Measurements from ENCODE around the gene ZBTB43. TPM values are rescaled to one million over a fixed set of nuclear protein-coding genes. Genes with fewer than 3 reads are reported as not detected.

Gene ZBTB43
- total and polyA plus RNA-seq, 12 donors, result 7.6 to 58.4 (median 43.5) TPM

GRCh38 chr9:126860077-126860756, 55.4 kb downstream of the ZBTB43 start, which contains the start of gene ZBTB34:
TSS of gene ZBTB34 (plus strand) at chr9:126860639. CDS start at chr9:126879400, 18,761 bp downstream.
- peak; percentile 100 for TF ChIP-seq CTCF (IDR thresholded peaks at IDR 0.05)
- peak within 1 kb of the TSS; percentile 91 to 99 (median 94) for H3K27ac ChIP-seq
- no peaks in the 10 kb centered on the region for H3K27me3 ChIP-seq
- peaks cover 4 to 39% (median 33%) of the 10 kb centered on the region in 9 donors for H3K4me1 ChIP-seq
- intact Hi-C loops (cut with DNase I), result no loop called here
- ATAC-seq, result peak; percentile 74 to 91 (median 82)
- H3K4me3 ChIP-seq, result peak within 1 kb of the TSS; percentile 80 to 97 (median 95)
- no peaks in the 10 kb centered on the region for H3K9me3 ChIP-seq
- DNase-seq, result peak; percentile 49 to 73
- H3K36me3 ChIP-seq, result peaks cover 0 to 18% (median 0%) of the 10 kb centered on the region in 9 donors
- 0 to 1% methylated on average over 42 to 67 of the region's 67 CpGs for whole genome bisulfite sequencing, 2 donors

- intact Hi-C loops (cut with DNase I), result no loop called here
- peak overlapping the region; percentile 80 to 97 (median 94) for H3K4me3 ChIP-seq
- peak; percentile 17 to 34 for DNase-seq
- no peaks in the 10 kb centered on the region for H3K9me3 ChIP-seq
- peaks cover 0 to 25% (median 2%) of the 10 kb centered on the region in 9 donors for H3K36me3 ChIP-seq
- H3K4me1 ChIP-seq, result peaks cover 4 to 39% (median 33%) of the 10 kb centered on the region in 9 donors
- H3K27me3 ChIP-seq, result no peaks in the 10 kb centered on the region
- peak; percentile 32 to 60 (median 44) for ATAC-seq
- no peak for TF ChIP-seq CTCF (IDR thresholded peaks at IDR 0.05)
- H3K27ac ChIP-seq, result peak overlapping the region; percentile 80 to 99 (median 92)
- 0% methylated on average over 45 to 71 of the region's 71 CpGs for WGBS, 2 donors
Measured at GRCh38 chr9:126860757-126861466, 56.1 kb downstream of the ZBTB43 start.

DNA sequence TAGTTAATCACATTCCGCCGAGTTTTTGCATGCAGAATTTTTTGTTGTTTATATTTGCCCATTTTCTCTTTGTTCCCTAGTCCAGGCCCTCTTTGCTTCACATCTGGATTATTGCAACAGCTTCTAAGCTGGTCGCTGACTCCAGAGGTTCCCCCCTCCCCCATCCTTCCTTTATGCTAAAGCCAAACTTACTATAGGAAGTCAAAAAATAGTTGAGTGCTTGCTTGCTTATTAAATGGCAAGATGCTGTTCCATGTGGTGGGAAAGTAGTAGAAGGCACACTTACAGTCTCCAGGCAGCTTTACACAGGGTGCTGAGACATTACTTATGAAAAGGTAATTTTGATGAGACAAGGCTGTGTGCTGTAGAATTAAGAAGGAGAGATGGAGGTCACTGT, 56.9 kb downstream of the ZBTB43 start:
- WGBS, 2 donors, result 18 to 22% methylated on average over 3 of the region's 3 CpGs
- Histone ChIP-seq H3K9me3 (no peaks in the 10 kb centered on the region), H3K27me3 (no peaks in the 10 kb centered on the region), H3K4me3 (peak overlapping the region; percentile 80 to 97 (median 94)), H3K36me3 (peaks cover 0 to 30% (median 5%) of the 10 kb centered on the region in 9 donors), H3K4me1 (peaks cover 4 to 39% (median 33%) of the 10 kb centered on the region in 9 donors), H3K27ac (peak overlapping the region in 8 of 10 donors; percentile 27 to 99 (median 92))
- intact Hi-C loops (cut with DNase I), result no loop called here
- no peak for DNase-seq
- TF ChIP-seq CTCF (IDR thresholded peaks at IDR 0.05), result no peak
- peak in 1 of 8 donors; percentile 3 for ATAC-seq

DNA sequence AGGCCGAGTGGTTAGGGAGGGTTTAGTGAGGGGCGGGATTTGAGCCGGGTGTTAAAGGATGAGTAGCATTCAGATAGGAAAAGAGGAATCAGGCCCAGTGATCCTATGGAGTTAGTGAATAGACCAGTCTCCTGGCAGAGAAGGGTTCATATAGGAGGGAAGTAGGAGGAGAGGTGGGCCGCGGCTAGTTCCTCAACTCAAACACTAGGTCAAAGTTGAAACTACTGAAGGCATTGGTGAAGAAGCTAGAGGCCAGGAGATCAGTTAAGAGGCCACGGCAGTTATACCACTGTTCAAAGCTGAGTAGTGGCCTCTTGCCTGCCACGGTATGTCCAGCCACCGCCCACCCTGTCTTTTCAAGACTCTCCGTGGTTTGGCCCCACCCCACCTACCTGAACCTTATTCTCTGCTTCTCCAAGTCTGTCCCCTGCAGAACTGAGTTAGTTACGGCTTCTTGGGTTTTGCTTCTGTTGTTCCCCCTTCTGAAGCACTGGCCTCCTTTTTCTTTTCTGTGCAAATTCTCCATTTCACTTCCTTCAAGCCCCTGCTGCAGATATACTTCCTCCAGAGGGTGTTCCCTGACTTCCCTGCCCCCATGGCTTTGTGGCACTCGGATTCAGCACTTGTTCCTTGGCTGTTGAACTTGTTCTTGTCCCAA, 57.4 kb downstream of the ZBTB43 start:
- H3K4me1 ChIP-seq, result peaks cover 4 to 39% (median 33%) of the 10 kb centered on the region in 9 donors

More for the DNA sequence above, 57.4 kb downstream of the ZBTB43 start:
- ATAC-seq, result peak in 3 of 8 donors; percentile 3 to 34 (median 23)
- intact Hi-C loops (cut with DNase I), result no loop called here
- Histone ChIP-seq H3K4me3 (peak overlapping the region in 8 of 10 donors; percentile 87 to 97 (median 94)), H3K27ac (peak overlapping the region in 7 of 10 donors; percentile 18 to 94 (median 43)), H3K27me3 (no peaks in the 10 kb centered on the region), H3K9me3 (no peaks in the 10 kb centered on the region), H3K36me3 (peaks cover 0 to 35% (median 5%) of the 10 kb centered on the region in 9 donors)
- 43 to 47% methylated on average over 11 of the region's 11 CpGs for WGBS, 2 donors
- DNase-seq, result no peak
- no peak for TF ChIP-seq CTCF (IDR thresholded peaks at IDR 0.05)

All from heart right ventricle (tissue), 16 donors.